ENCODE results near the gene ZBTB4. TPM values are rescaled to one million over a fixed set of nuclear protein-coding genes. Genes with fewer than 3 reads are reported as not detected.

The ZBTB4 gene
- polyA plus RNA-seq, 1 donor from 2014 or later = 8.0 TPM

DNA sequence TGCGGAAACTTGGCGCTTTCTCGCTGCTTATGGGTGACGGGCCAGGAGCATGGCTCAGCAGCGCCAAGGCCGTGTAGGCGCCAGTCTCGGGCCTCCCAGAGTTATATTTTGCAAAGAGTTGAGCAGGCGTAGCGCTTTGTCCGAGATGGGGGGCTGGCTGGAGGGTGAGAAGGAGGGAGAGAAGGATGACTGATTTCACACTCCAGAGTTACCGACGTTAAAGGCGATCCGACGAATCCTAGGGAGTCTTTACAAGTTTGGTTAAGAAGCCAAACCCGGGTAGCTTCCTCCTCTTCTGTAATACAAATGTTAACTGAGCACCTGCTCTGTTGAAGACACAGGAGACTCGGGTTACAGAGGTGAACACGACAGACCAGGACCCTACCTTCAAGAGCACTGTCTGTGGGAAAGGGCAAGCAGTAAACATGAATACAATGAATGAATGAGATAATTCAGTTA, 5.5 kb upstream of the ZBTB4 start:
- H3K27me3 ChIP-seq (ENCODE audit: insufficient read depth, low read depth, low read length) = no peaks in the 10 kb centered on the region
- peak overlapping the region; percentile 96 for H3K4me3 ChIP-seq (ENCODE audit: low read length)
- peak overlapping the region; percentile 100 for H3K27ac ChIP-seq (ENCODE audit: low read length)
- no peaks in the 10 kb centered on the region for H3K9me2 ChIP-seq (ENCODE audit: insufficient read depth, low read length)
- peak overlapping the region; percentile 85 for H3K4me2 ChIP-seq (ENCODE audit: low read length)
- no peaks in the 10 kb centered on the region for H3K9me3 ChIP-seq (ENCODE audit: low read length)
- H3K36me3 ChIP-seq (ENCODE audit: insufficient read depth, low read length) = no peaks in the 10 kb centered on the region
- H3K9ac ChIP-seq (ENCODE audit: low read length) = peak overlapping the region; percentile 98
- peak overlapping the region; percentile 33 for H2AFZ ChIP-seq (ENCODE audit: low read depth, low read length)
- TF ChIP-seq SMC3 (conservative IDR thresholded peaks at IDR 0.05; ENCODE audit: poor library complexity) (peak; percentile 59), EP300 (conservative IDR thresholded peaks at IDR 0.05; ENCODE audit: poor library complexity, severe bottlenecking) (no peak)
- H3K79me2 ChIP-seq (replicated peaks; ENCODE audit: insufficient read depth, low read length) = peaks cover 58% of the 10 kb centered on the region
- H3F3A ChIP-seq (ENCODE audit: insufficient read depth, low read length, poor library complexity, severe bottlenecking) = no peaks in the 10 kb centered on the region
- H4K20me1 ChIP-seq (ENCODE audit: insufficient read depth) = no peaks in the 10 kb centered on the region

DNA sequence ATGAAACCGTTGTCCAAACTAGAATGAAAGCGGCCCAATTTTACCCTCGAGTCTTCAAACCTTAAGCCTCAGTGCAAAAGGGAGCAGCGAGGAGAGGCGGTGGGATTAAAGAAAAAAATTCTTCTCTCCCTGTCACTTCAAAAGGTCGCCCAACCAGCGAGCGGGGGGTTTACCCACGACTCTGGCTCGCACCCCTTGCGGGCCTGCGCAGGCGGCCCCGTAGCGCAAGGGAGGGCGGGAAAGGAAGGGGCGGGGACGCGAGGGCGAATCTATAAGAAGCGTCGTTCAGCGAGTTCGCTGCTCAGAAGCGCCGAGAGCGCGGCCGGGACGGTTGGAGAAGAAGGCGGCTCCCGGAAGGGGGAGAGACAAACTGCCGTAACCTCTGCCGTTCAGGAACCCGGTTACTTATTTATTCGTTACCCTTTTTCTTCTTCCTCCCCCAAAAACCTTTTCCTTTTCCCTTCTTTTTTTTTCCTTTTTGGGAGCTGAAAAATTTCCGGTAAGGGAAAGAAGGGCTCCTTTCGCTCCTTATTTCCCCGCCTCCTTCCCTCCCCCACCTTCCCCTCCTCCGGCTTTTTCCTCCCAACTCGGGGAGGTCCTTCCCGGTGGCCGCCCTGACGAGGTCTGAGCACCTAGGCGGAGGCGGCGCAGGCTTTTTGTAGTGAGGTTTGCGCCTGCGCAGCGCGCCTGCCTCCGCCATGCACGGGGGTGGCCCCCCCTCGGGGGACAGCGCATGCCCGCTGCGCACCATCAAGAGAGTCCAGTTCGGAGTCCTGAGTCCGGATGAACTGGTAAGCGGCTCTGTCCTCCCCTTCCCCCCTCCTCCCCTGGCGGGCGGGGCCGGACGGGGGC, 4.9 kb upstream of the ZBTB4 start, which contains the start of gene POLR2A:
Gene POLR2A (plus strand): TSS at position 300 of the 852 bp plus-strand sequence.
- Histone ChIP-seq H3K9me2 (ENCODE audit: insufficient read depth, low read length) (no peaks in the 10 kb centered on the region), H3K4me2 (ENCODE audit: low read length) (peak within 1 kb of the TSS; percentile 98), H3F3A (ENCODE audit: insufficient read depth, low read length, poor library complexity, severe bottlenecking) (no peaks in the 10 kb centered on the region), H4K20me1 (ENCODE audit: insufficient read depth) (no peaks in the 10 kb centered on the region), H3K27me3 (ENCODE audit: insufficient read depth, low read depth, low read length) (no peaks in the 10 kb centered on the region), H3K9me3 (ENCODE audit: low read length) (no peaks in the 10 kb centered on the region), H3K27ac (ENCODE audit: low read length) (peak within 1 kb of the TSS; percentile 100), H2AFZ (ENCODE audit: low read depth, low read length) (peak within 1 kb of the TSS; percentile 91), H3K36me3 (ENCODE audit: insufficient read depth, low read length) (no peaks in the 10 kb centered on the region), H3K79me2 (replicated peaks; ENCODE audit: insufficient read depth, low read length) (peaks cover 55% of the 10 kb centered on the region), H3K9ac (ENCODE audit: low read length) (peak within 1 kb of the TSS; percentile 98), H3K4me3 (ENCODE audit: low read length) (peak within 1 kb of the TSS; percentile 96)
- TF ChIP-seq MXI1 (conservative IDR thresholded peaks at IDR 0.05; ENCODE audit: poor library complexity, severe bottlenecking) (no peak), SMC3 (conservative IDR thresholded peaks at IDR 0.05; ENCODE audit: poor library complexity) (no peak), RAD21 (conservative IDR thresholded peaks at IDR 0.05) (no peak), POLR2AphosphoS5 (IDR thresholded peaks at IDR 0.05) (peak; percentile 100), TAF1 (IDR thresholded peaks at IDR 0.05; ENCODE audit: low read depth) (peak; percentile 100), EP300 (conservative IDR thresholded peaks at IDR 0.05; ENCODE audit: poor library complexity, severe bottlenecking) (peak; percentile 70), EZH2 (IDR thresholded peaks at IDR 0.05; ENCODE audit: borderline replicate concordance, insufficient read depth, low read length, poor library complexity, severe bottlenecking) (no peak)
- TF ChIP-seq, protein P1, sequence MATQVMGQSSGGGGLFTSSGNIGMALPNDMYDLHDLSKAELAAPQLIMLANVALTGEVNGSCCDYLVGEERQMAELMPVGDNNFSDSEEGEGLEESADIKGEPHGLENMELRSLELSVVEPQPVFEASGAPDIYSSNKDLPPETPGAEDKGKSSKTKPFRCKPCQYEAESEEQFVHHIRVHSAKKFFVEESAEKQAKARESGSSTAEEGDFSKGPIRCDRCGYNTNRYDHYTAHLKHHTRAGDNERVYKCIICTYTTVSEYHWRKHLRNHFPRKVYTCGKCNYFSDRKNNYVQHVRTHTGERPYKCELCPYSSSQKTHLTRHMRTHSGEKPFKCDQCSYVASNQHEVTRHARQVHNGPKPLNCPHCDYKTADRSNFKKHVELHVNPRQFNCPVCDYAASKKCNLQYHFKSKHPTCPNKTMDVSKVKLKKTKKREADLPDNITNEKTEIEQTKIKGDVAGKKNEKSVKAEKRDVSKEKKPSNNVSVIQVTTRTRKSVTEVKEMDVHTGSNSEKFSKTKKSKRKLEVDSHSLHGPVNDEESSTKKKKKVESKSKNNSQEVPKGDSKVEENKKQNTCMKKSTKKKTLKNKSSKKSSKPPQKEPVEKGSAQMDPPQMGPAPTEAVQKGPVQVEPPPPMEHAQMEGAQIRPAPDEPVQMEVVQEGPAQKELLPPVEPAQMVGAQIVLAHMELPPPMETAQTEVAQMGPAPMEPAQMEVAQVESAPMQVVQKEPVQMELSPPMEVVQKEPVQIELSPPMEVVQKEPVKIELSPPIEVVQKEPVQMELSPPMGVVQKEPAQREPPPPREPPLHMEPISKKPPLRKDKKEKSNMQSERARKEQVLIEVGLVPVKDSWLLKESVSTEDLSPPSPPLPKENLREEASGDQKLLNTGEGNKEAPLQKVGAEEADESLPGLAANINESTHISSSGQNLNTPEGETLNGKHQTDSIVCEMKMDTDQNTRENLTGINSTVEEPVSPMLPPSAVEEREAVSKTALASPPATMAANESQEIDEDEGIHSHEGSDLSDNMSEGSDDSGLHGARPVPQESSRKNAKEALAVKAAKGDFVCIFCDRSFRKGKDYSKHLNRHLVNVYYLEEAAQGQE (IDR thresholded peaks at IDR 0.05; ENCODE audit: borderline replicate concordance) = peak; percentile 98
- TF ChIP-seq, protein P2, sequence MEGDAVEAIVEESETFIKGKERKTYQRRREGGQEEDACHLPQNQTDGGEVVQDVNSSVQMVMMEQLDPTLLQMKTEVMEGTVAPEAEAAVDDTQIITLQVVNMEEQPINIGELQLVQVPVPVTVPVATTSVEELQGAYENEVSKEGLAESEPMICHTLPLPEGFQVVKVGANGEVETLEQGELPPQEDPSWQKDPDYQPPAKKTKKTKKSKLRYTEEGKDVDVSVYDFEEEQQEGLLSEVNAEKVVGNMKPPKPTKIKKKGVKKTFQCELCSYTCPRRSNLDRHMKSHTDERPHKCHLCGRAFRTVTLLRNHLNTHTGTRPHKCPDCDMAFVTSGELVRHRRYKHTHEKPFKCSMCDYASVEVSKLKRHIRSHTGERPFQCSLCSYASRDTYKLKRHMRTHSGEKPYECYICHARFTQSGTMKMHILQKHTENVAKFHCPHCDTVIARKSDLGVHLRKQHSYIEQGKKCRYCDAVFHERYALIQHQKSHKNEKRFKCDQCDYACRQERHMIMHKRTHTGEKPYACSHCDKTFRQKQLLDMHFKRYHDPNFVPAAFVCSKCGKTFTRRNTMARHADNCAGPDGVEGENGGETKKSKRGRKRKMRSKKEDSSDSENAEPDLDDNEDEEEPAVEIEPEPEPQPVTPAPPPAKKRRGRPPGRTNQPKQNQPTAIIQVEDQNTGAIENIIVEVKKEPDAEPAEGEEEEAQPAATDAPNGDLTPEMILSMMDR (IDR thresholded peaks at IDR 0.05; ENCODE audit: poor library complexity, severe bottlenecking) = peak; percentile 45

Data from neural cell (in vitro differentiated cells).